Measurements from ENCODE around the gene ZFAND3.

ZFAND3 gene

GRCh38 chr6:38162493-38163185 lies 343.1 kb downstream of the ZFAND3 start:
- H3K4me3 ChIP-seq (ENCODE audit: low read depth, low read length), result no peak overlapping the region
- TF ChIP-seq CTCF (IDR thresholded peaks at IDR 0.05; ENCODE audit: borderline replicate concordance, insufficient read depth, low read depth, low read length), result no peak

- TF ChIP-seq CTCF (IDR thresholded peaks at IDR 0.05; ENCODE audit: borderline replicate concordance, insufficient read depth, low read depth, low read length), result no peak
- no peak overlapping the region for H3K4me3 ChIP-seq (ENCODE audit: low read depth, low read length)
These were observed 343.9 kb downstream of the ZFAND3 start for GRCh38 chr6:38163186-38164130.

GRCh38 chr6:38164131-38164481 lies 344.6 kb downstream of the ZFAND3 start:
- no peak overlapping the region for H3K4me3 ChIP-seq (ENCODE audit: low read depth, low read length)
- no peak for TF ChIP-seq CTCF (IDR thresholded peaks at IDR 0.05; ENCODE audit: borderline replicate concordance, insufficient read depth, low read depth, low read length)

GRCh38 chr6:38164671-38165108 lies 345.2 kb downstream of the ZFAND3 start:
- no peak for TF ChIP-seq CTCF (IDR thresholded peaks at IDR 0.05; ENCODE audit: borderline replicate concordance, insufficient read depth, low read depth, low read length)
- no peak overlapping the region for H3K4me3 ChIP-seq (ENCODE audit: low read depth, low read length)

GRCh38 chr6:38166411-38167240 lies 347.1 kb downstream of the ZFAND3 start:
- TF ChIP-seq CTCF (IDR thresholded peaks at IDR 0.05; ENCODE audit: borderline replicate concordance, insufficient read depth, low read depth, low read length), result no peak
- no peak overlapping the region for H3K4me3 ChIP-seq (ENCODE audit: low read depth, low read length)

- TF ChIP-seq CTCF (IDR thresholded peaks at IDR 0.05; ENCODE audit: borderline replicate concordance, insufficient read depth, low read depth, low read length), result no peak
- no peak overlapping the region for H3K4me3 ChIP-seq (ENCODE audit: low read depth, low read length)
These were observed 348.1 kb downstream of the ZFAND3 start for GRCh38 chr6:38167598-38167997.
